Astrocyte (in vitro differentiated cells and primary cell): ENCODE results near the gene CARM1.

Experiments
- CTCF ChIP-seq: IDR thresholded peaks from 2 replicates; pipeline ENCODE4 v1.5.1; 2011; ENCODE audit warnings: low read depth, mild to moderate bottlenecking, inconsistent platforms, low read length, moderate library complexity; ENCODE audit not compliant: insufficient read depth
- EZH2 ChIP-seq: IDR thresholded peaks from 2 replicates; pipeline ENCODE4 v1.6.1; 2012; ENCODE audit warnings: mild to moderate bottlenecking, low read length, inconsistent platforms; ENCODE audit not compliant: insufficient read depth

GRCh38 chr19:10919352-10920287 lies 48.3 kb downstream of the CARM1 start:
- no peak for TF ChIP-seq CTCF
- no peak for TF ChIP-seq EZH2
